Testis (tissue), 3 donors: ENCODE results near the gene DCT. TPM values are rescaled to one million over a fixed set of nuclear protein-coding genes. Genes with fewer than 3 reads are reported as not detected.

Experiments
- DNase-seq: peaks from one replicate; pipeline ENCODE4 v3.0.0-alpha.2; 2019
- H3K27ac ChIP-seq, 2 donors: fragments of 200-600 bp; sonication (generic); one replicate each; pipeline ENCODE4 v1.5.1; 2019
- H3K27me3 ChIP-seq: fragments of 200-600 bp; sonication (generic); one replicate; pipeline ENCODE4 v1.5.1; 2019
- H3K36me3 ChIP-seq: fragments of 200-600 bp; sonication (generic); one replicate; pipeline ENCODE4 v1.5.1; 2017; ENCODE audit warnings: low read depth; ENCODE audit errors: missing control alignments
- H3K4me1 ChIP-seq: fragments of 200-600 bp; sonication (generic); one replicate; pipeline ENCODE4 v1.5.1; 2019
- H3K4me3 ChIP-seq, 2 donors: fragments of 200-600 bp; sonication (generic); one replicate each; pipeline ENCODE4 v1.5.1; 2017 to 2019
- H3K9me3 ChIP-seq: fragments of 200-600 bp; sonication (generic); one replicate; pipeline ENCODE4 v1.5.1; 2017
- CTCF ChIP-seq, 3 experiments: fragments of 450-650 bp in 2 of 3; fragments of 200-600 bp in 1 of 3; sonication (generic) in 1 of 3; IDR thresholded peaks; one replicate each; pipeline ENCODE4 v1.5.1; 2016 to 2019; ENCODE audit warnings: antibody characterized with exemption in 3 of 3, mild to moderate bottlenecking in 2 of 3, moderate library complexity in 1 of 3
- POLR2A ChIP-seq: fragments of 450-650 bp; IDR thresholded peaks from one replicate; pipeline ENCODE4 v1.6.1; 2017; ENCODE audit warnings: antibody characterized with exemption, mild to moderate bottlenecking, moderate library complexity
- WGBS, 2 donors: methylation state at CpG; one replicate each; pipeline ENCODE4 v1.1.5; 2018; 5-methylcytosine and 5-hydroxymethylcytosine counted together
- intact Hi-C: fragments of 100-400 bp; cut with DNase I; formaldehyde crosslinking; loops from one replicate; pipeline ENCODE4 v1.15.1; 2023; ENCODE audit warnings: low total_unique reads
- polyA plus RNA-seq: library from polyadenylated mRNA; stranded (reverse); fragments of 350-450 nt; fragmentation: Illumina TruSeq; extraction: RNeasy Lipid Tissue Mini Kit (QIAGEN cat#74804); gene quantifications from one replicate; pipeline ENCODE4 v1.2.3, GENCODE V29; 2014; ENCODE audit warnings: low read depth, low replicate concordance; ENCODE audit not compliant: insufficient read depth
- total RNA-seq, 2 donors: library from RNA; depleted of rRNA; stranded (reverse); fragments of >200 nt; gene quantifications; one replicate each; pipeline ENCODE4 v1.2.3, GENCODE V29; 2016

Gene DCT
- total and polyA plus RNA-seq, 3 donors from 2014 or later: 2.1 to 2.9 (median 2.7) TPM

- H3K9me3 ChIP-seq: no peaks in the 10 kb centered on the region
- no peaks in the 10 kb centered on the region for H3K36me3 ChIP-seq
- intact Hi-C loops: no loop called here
- no peak overlapping the region for H3K4me3 ChIP-seq
- TF ChIP-seq CTCF (IDR thresholded peaks at IDR 0.05): no peak
- no peak for TF ChIP-seq POLR2A
- DNase-seq: no peak
- 89 to 91% methylated on average over 6 of the region's 6 CpGs for whole genome bisulfite sequencing, 2 donors
- no peaks in the 10 kb centered on the region for H3K27me3 ChIP-seq
- no peak overlapping the region for H3K27ac ChIP-seq
- no peaks in the 10 kb centered on the region for H3K4me1 ChIP-seq
These were observed 16.8 kb downstream of the DCT start for GRCh38 chr13:94462670-94463069.

- DNase-seq: no peak
- WGBS, 2 donors: 84 to 97% methylated on average over 1 of the region's 1 CpG
- Histone ChIP-seq H3K4me3 (no peak overlapping the region), H3K9me3 (no peaks in the 10 kb centered on the region), H3K4me1 (no peaks in the 10 kb centered on the region), H3K27ac (no peak overlapping the region), H3K27me3 (no peaks in the 10 kb centered on the region), H3K36me3 (no peaks in the 10 kb centered on the region)
- TF ChIP-seq CTCF (IDR thresholded peaks at IDR 0.05) (no peak), POLR2A (no peak)
- intact Hi-C loops: no loop called here
These were observed 20.4 kb downstream of the DCT start for GRCh38 chr13:94459116-94459515.

- Histone ChIP-seq H3K27me3 (no peaks in the 10 kb centered on the region), H3K36me3 (no peaks in the 10 kb centered on the region), H3K27ac (no peak overlapping the region), H3K4me3 (no peak overlapping the region), H3K9me3 (no peaks in the 10 kb centered on the region), H3K4me1 (no peaks in the 10 kb centered on the region)
- 64 to 65% methylated on average over 2 of the region's 2 CpGs for WGBS, 2 donors
- no peak for DNase-seq
- intact Hi-C loops: no loop called here
- TF ChIP-seq POLR2A (no peak), CTCF (IDR thresholded peaks at IDR 0.05) (no peak)
These were observed 24.1 kb downstream of the DCT start for GRCh38 chr13:94455414-94455813.

GRCh38 chr13:94454906-94455305, 24.6 kb downstream of the DCT start:
- no peaks in the 10 kb centered on the region for H3K27me3 ChIP-seq
- no peak overlapping the region for H3K27ac ChIP-seq
- 82 to 83% methylated on average over 2 of the region's 2 CpGs for WGBS, 2 donors
- TF ChIP-seq CTCF (IDR thresholded peaks at IDR 0.05) (no peak), POLR2A (no peak)
- no peaks in the 10 kb centered on the region for H3K4me1 ChIP-seq
- H3K9me3 ChIP-seq: no peaks in the 10 kb centered on the region
- intact Hi-C loops: no loop called here
- no peak overlapping the region for H3K4me3 ChIP-seq
- DNase-seq: no peak
- no peaks in the 10 kb centered on the region for H3K36me3 ChIP-seq

- Histone ChIP-seq H3K27me3 (no peaks in the 10 kb centered on the region), H3K36me3 (no peaks in the 10 kb centered on the region), H3K4me3 (no peak overlapping the region), H3K4me1 (no peaks in the 10 kb centered on the region), H3K27ac (no peak overlapping the region), H3K9me3 (no peaks in the 10 kb centered on the region)
- intact Hi-C loops: no loop called here
- DNase-seq: no peak
- TF ChIP-seq POLR2A: no peak
These were observed 25.1 kb downstream of the DCT start for GRCh38 chr13:94454334-94454733.
